ENCODE data around the gene RTBDN.

DNA sequence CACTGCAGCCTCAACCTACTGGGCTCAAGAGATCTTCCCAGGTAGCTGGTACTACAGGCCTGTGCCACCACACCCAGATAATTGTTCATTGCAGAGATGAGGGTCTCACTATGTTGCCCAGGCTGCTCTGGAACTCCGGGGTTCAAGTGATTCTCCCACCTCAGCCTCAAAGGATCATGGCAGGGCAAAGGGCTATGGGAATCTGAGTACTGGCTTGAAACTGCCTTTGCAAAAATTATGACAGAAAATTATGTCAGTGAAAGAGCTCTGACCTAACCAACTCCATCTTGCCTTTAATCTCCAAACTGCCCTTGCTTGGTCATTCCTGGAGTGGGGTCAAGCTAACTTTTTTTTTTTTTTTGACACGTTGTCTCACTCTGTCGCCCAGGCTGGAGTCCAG is 48.2 kb upstream of the RTBDN start:
- TF ChIP-seq, protein P1, sequence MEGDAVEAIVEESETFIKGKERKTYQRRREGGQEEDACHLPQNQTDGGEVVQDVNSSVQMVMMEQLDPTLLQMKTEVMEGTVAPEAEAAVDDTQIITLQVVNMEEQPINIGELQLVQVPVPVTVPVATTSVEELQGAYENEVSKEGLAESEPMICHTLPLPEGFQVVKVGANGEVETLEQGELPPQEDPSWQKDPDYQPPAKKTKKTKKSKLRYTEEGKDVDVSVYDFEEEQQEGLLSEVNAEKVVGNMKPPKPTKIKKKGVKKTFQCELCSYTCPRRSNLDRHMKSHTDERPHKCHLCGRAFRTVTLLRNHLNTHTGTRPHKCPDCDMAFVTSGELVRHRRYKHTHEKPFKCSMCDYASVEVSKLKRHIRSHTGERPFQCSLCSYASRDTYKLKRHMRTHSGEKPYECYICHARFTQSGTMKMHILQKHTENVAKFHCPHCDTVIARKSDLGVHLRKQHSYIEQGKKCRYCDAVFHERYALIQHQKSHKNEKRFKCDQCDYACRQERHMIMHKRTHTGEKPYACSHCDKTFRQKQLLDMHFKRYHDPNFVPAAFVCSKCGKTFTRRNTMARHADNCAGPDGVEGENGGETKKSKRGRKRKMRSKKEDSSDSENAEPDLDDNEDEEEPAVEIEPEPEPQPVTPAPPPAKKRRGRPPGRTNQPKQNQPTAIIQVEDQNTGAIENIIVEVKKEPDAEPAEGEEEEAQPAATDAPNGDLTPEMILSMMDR (IDR thresholded peaks at IDR 0.05; ENCODE audit: low read depth, low read length, poor library complexity, severe bottlenecking) = no peak
- no peak for TF ChIP-seq EZH2phosphoT487 (IDR thresholded peaks at IDR 0.05; ENCODE audit: borderline replicate concordance, low read length)
